NCI-H1436 (cell line): ENCODE data around the gene RPRM.
"Not testable (repeated sequence)": the region's sequence is repeated elsewhere in the genome, so short reads cannot be mapped to it uniquely, and the experiment has no call there.

Experiments used
- DNase-seq: peaks from one replicate; lab custom pipeline; 2025; lab: John Stamatoyannopoulos, UW

The RPRM gene

DNA sequence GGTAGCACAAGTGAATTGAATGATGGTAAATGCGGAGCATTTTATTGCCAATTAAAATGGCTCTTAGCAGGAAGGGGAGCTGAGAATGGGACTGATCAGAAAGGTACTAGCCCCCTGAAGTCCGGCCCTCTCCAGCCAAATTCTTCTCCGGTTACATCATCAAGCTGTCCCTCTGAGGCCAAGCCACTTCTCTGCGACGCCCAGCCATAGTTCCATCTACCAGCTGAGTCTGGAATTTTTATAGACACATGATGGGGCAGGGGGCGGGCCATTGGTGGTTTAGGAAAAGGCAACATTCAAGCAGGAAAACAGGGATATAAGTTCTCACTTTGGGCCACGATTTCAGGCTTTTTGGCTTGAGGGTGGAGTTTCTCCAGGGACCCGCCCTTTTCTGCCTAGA is 22.7 kb downstream of the RPRM start:
- DNase-seq, result no peak

GRCh38 chr2:153455403-153455802 is 23.2 kb downstream of the RPRM start:
- DNase-seq, result no peak

DNA sequence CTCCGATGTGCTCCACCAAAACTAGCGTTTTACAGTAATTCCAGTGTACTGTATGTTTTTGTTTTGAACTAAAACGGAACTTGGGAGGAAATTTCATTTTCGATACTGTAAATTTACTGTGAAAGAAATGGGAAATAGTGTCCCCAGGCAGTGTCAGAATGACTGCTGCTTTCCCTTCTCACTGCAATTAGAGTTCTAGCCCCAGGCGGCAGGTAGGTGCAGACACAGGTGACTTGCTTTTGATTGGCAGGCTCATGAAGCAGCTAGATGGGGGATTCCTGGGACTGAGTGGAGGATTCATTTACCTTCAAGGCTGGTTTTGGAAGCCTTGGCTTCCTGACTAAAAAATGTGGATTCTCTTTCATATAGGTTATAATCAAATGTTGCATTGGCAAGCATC is 27.0 kb downstream of the RPRM start:
- DNase-seq, result no peak

GRCh38 chr2:153443106-153443505 is 35.5 kb downstream of the RPRM start:
- no peak for DNase-seq

GRCh38 chr2:153442616-153443015 is 35.9 kb downstream of the RPRM start:
- not testable (repeated sequence) for DNase-seq

GRCh38 chr2:153440090-153440489 is 38.5 kb downstream of the RPRM start:
- DNase-seq, result not testable (repeated sequence)

- DNase-seq, result no peak
These were observed 45.2 kb downstream of the RPRM start for GRCh38 chr2:153433403-153433802.

- no peak for DNase-seq
These were observed 46.2 kb downstream of the RPRM start for GRCh38 chr2:153432381-153432780.

DNA sequence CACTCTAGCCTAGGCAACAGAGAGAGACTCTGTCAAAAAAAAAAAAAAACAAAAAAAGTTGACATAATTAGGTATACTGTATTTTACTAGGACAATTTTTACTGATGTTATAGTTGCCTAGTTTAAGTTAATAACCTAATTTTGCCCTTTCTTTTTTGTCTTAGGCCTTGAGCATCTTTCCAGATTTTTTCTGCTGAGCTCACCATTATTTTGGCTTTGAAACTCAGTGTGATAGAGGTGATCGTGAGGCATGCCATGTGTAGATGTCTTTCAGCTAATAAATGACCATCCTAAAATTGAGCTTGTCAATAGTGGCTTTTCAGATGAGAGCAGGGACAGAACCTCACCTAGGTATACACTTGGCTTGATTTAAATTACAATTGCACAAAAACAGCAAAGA is 47.4 kb downstream of the RPRM start:
- DNase-seq, result no peak
